ENCODE measurements around the gene NHSL2.

DNA sequence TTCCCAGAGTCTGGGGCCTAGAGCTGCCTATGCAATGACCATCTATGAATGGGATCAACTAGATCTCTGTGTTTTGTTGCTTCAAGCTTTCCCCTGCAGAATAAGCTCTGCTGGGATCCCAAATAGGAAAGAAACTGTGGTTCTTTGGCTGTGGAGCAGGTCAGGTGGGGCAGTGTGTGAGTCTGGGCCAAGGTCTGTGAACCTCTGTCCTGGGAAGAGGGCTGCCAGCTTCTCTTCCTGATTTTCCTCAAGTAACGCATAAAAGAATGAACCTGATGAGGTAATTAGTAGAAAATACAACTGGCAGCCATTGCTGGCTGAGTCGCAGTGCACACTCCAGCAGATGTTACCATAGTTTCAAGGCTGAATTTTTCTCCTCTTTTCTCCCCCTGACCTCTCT, 266.3 kb downstream of the NHSL2 start:
- TF ChIP-seq, protein P1, sequence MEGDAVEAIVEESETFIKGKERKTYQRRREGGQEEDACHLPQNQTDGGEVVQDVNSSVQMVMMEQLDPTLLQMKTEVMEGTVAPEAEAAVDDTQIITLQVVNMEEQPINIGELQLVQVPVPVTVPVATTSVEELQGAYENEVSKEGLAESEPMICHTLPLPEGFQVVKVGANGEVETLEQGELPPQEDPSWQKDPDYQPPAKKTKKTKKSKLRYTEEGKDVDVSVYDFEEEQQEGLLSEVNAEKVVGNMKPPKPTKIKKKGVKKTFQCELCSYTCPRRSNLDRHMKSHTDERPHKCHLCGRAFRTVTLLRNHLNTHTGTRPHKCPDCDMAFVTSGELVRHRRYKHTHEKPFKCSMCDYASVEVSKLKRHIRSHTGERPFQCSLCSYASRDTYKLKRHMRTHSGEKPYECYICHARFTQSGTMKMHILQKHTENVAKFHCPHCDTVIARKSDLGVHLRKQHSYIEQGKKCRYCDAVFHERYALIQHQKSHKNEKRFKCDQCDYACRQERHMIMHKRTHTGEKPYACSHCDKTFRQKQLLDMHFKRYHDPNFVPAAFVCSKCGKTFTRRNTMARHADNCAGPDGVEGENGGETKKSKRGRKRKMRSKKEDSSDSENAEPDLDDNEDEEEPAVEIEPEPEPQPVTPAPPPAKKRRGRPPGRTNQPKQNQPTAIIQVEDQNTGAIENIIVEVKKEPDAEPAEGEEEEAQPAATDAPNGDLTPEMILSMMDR (conservative IDR thresholded peaks at IDR 0.05; ENCODE audit: low read depth, low read length): no peak
- TF ChIP-seq EZH2 (IDR thresholded peaks at IDR 0.05; ENCODE audit: low read length, unreplicated experiment): no peak
